WI38 (cell line): Measurements from ENCODE around the gene BHLHE23.

Experiments used
- H3K4me3 ChIP-seq: 2 replicates; pipeline ENCODE4 v1.5.1; 2011; ENCODE audit warnings: low read depth, mild to moderate bottlenecking, control low read depth, low read length
- CTCF ChIP-seq: IDR thresholded peaks from 2 replicates; pipeline ENCODE4 v1.5.1; 2012; ENCODE audit warnings: low read depth, mild to moderate bottlenecking, control low read depth, low read length

The BHLHE23 gene

GRCh38 chr20:62984666-62985443, 21.9 kb downstream of the BHLHE23 start:
- H3K4me3 ChIP-seq = no peak overlapping the region
- TF ChIP-seq CTCF = no peak

- no peak overlapping the region for H3K4me3 ChIP-seq
- TF ChIP-seq CTCF = no peak
Observed at GRCh38 chr20:62983210-62983609, 23.6 kb downstream of the BHLHE23 start.

- H3K4me3 ChIP-seq = no peak overlapping the region
- no peak for TF ChIP-seq CTCF
Observed at GRCh38 chr20:62982124-62983075, 24.4 kb downstream of the BHLHE23 start.

GRCh38 chr20:62980970-62981369, 25.8 kb downstream of the BHLHE23 start:
- TF ChIP-seq CTCF = no peak

GRCh38 chr20:62980380-62980960, 26.3 kb downstream of the BHLHE23 start:
- H3K4me3 ChIP-seq = no peak overlapping the region
- TF ChIP-seq CTCF = no peak

More at GRCh38 chr20:62980970-62981369, 25.8 kb downstream of the BHLHE23 start:
- no peak overlapping the region for H3K4me3 ChIP-seq

- TF ChIP-seq CTCF = no peak
- H3K4me3 ChIP-seq = no peak overlapping the region
Observed at GRCh38 chr20:62979876-62980373, 26.8 kb downstream of the BHLHE23 start.
